Thoracic aorta (tissue), 2 donors: ENCODE data around the gene RASAL2. TPM values are rescaled to one million over a fixed set of nuclear protein-coding genes. Genes with fewer than 3 reads are reported as not detected.

Experiments used
- ATAC-seq: fragments of 150-250 bp; one replicate; pipeline ENCODE4 v1.8.0; 2017; ENCODE audit warnings: low read depth; ENCODE audit not compliant: insufficient number of reproducible peaks, low FRiP score
- DNase-seq: peaks from one replicate; pipeline ENCODE4 v3.0.0-alpha.2; 2020; ENCODE audit warnings: low spot score
- H3K27ac ChIP-seq, 2 donors: fragments of 200-600 bp; sonication (generic); 1 replicate in 1 of 2; 2 replicates in 1 of 2; pipeline ENCODE4 v1.5.1; 2016; ENCODE audit warnings: mild to moderate bottlenecking in 2 of 2, moderate library complexity in 2 of 2
- H3K27me3 ChIP-seq: fragments of 200-600 bp; sonication (generic); replicated peaks from 2 replicates; pipeline ENCODE4 v1.6.0; 2016; ENCODE audit warnings: mild to moderate bottlenecking; ENCODE audit not compliant: insufficient read depth
- H3K36me3 ChIP-seq: fragments of 200-600 bp; sonication (generic); one replicate; pipeline ENCODE4 v1.5.1; 2016
- H3K4me1 ChIP-seq, 2 donors: fragments of 200-600 bp; sonication (generic); 1 replicate in 1 of 2; 2 replicates in 1 of 2; pipeline versions ENCODE4 v1.5.1 to v1.6.0; 2016; ENCODE audit warnings: low read depth in 2 of 2, mild to moderate bottlenecking in 1 of 2; ENCODE audit not compliant: control insufficient read depth in 1 of 2
- H3K4me3 ChIP-seq: fragments of 200-600 bp; sonication (generic); 2 replicates; pipeline ENCODE4 v1.5.1; 2016; ENCODE audit warnings: mild to moderate bottlenecking
- H3K9me3 ChIP-seq: fragments of 200-600 bp; sonication (generic); 2 replicates; pipeline ENCODE4 v1.5.1; 2016
- CTCF ChIP-seq: fragments of 200-600 bp; sonication (generic); IDR thresholded peaks from one replicate; pipeline ENCODE4 v1.5.1; 2019; ENCODE audit warnings: antibody characterized with exemption
- total RNA-seq, 2 donors: library from RNA; depleted of rRNA; stranded (reverse); fragments of >200 nt; gene quantifications; one replicate each; pipeline versions ENCODE4 v1.1.0 to v1.2.3, GENCODE V29; 2016

The RASAL2 gene
- total RNA-seq, 2 donors from 2014 or later, result 38.0 to 45.1 TPM

GRCh38 chr1:178218550-178218949 is 124.6 kb downstream of the RASAL2 start:
- no peaks in the 10 kb centered on the region for H3K27me3 ChIP-seq
- no peak for TF ChIP-seq CTCF
- H3K4me1 ChIP-seq, result no peaks in the 10 kb centered on the region

GRCh38 chr1:178220094-178220493 is 126.2 kb downstream of the RASAL2 start:
- no peak for ATAC-seq
- peaks cover 0 to 7% of the 10 kb centered on the region in 2 donors for H3K4me1 ChIP-seq
- TF ChIP-seq CTCF, result no peak

More at GRCh38 chr1:178218550-178218949, 124.6 kb downstream of the RASAL2 start:
- no peak overlapping the region for H3K4me3 ChIP-seq
- DNase-seq, result no peak
- no peaks in the 10 kb centered on the region for H3K36me3 ChIP-seq
- H3K27ac ChIP-seq, result no peak overlapping the region
- no peaks in the 10 kb centered on the region for H3K9me3 ChIP-seq
- no peak for ATAC-seq

GRCh38 chr1:178223289-178223688 is 129.4 kb downstream of the RASAL2 start:
- no peak overlapping the region for H3K4me3 ChIP-seq
- no peak overlapping the region for H3K27ac ChIP-seq
- H3K27me3 ChIP-seq, result no peaks in the 10 kb centered on the region
- H3K4me1 ChIP-seq, result peaks cover 0 to 7% of the 10 kb centered on the region in 2 donors
- no peaks in the 10 kb centered on the region for H3K9me3 ChIP-seq
- DNase-seq (no peak), ATAC-seq (no peak)
- H3K36me3 ChIP-seq, result no peaks in the 10 kb centered on the region
- no peak for TF ChIP-seq CTCF

More at GRCh38 chr1:178220094-178220493, 126.2 kb downstream of the RASAL2 start:
- Histone ChIP-seq H3K9me3 (no peaks in the 10 kb centered on the region), H3K4me3 (no peak overlapping the region), H3K27me3 (no peaks in the 10 kb centered on the region), H3K36me3 (no peaks in the 10 kb centered on the region), H3K27ac (no peak overlapping the region)
- no peak for DNase-seq

GRCh38 chr1:178224358-178224757 is 130.5 kb downstream of the RASAL2 start:
- no peak for DNase-seq
- H3K4me3 ChIP-seq, result no peak overlapping the region
- H3K4me1 ChIP-seq, result peaks cover 0 to 7% of the 10 kb centered on the region in 2 donors
- ATAC-seq, result no peak
- no peaks in the 10 kb centered on the region for H3K27me3 ChIP-seq
- no peaks in the 10 kb centered on the region for H3K9me3 ChIP-seq
- TF ChIP-seq CTCF, result no peak
- no peak overlapping the region for H3K27ac ChIP-seq
- H3K36me3 ChIP-seq, result no peaks in the 10 kb centered on the region

- H3K9me3 ChIP-seq, result no peaks in the 10 kb centered on the region
- H3K4me3 ChIP-seq, result no peak overlapping the region
- no peak overlapping the region for H3K27ac ChIP-seq
- peaks cover 0 to 16% of the 10 kb centered on the region in 2 donors for H3K4me1 ChIP-seq
- ATAC-seq (no peak), DNase-seq (no peak)
- no peaks in the 10 kb centered on the region for H3K36me3 ChIP-seq
- H3K27me3 ChIP-seq, result no peaks in the 10 kb centered on the region
- no peak for TF ChIP-seq CTCF
Observed at GRCh38 chr1:178230881-178231409, 137.0 kb downstream of the RASAL2 start.
